Right lobe of liver (tissue), 4 donors: Measurements from ENCODE around the gene ASXL1.

Experiments used
- POLR2A ChIP-seq: fragments of 450-650 bp; IDR thresholded peaks from one replicate; pipeline ENCODE4 v1.6.1; 2017; ENCODE audit warnings: antibody characterized with exemption, mild to moderate bottlenecking
- TF ChIP-seq, protein P1 (sequence below), 4 donors: fragments of 200-600 bp in 3 of 4; fragments of 450-650 bp in 1 of 4; IDR thresholded peaks; one replicate each; pipeline versions ENCODE4 v1.5.1 to v1.8.0; 2016 to 2022; ENCODE audit warnings: antibody characterized with exemption in 4 of 4, mild to moderate bottlenecking in 2 of 4
- donor health status: DM: no; HTN: no; CAD: no.
- donor health status: DM: no; HTN: no; CAD: no.
- donor health status: DM: no; HTN: yes; CAD: no.

DNA sequence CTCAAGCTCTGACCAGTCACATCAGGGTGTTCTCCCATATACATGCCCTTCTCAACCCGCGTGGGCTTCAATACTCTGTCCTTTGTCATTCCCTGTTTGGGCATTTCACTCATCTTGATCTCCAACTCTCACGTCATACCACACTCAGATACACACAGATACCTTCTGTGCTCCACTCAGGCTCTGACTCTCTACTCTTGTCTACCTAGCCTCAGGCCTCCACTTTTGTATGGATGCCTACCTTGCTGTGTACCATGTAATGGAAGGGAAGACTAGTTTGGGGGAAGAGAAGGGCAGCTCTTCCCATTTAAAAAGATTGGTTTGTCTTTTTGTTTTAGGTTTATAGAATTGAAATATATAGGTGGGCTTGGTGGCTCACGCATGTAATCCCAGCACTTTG lies 48.6 kb downstream of the ASXL1 start:
- TF ChIP-seq, protein P1, sequence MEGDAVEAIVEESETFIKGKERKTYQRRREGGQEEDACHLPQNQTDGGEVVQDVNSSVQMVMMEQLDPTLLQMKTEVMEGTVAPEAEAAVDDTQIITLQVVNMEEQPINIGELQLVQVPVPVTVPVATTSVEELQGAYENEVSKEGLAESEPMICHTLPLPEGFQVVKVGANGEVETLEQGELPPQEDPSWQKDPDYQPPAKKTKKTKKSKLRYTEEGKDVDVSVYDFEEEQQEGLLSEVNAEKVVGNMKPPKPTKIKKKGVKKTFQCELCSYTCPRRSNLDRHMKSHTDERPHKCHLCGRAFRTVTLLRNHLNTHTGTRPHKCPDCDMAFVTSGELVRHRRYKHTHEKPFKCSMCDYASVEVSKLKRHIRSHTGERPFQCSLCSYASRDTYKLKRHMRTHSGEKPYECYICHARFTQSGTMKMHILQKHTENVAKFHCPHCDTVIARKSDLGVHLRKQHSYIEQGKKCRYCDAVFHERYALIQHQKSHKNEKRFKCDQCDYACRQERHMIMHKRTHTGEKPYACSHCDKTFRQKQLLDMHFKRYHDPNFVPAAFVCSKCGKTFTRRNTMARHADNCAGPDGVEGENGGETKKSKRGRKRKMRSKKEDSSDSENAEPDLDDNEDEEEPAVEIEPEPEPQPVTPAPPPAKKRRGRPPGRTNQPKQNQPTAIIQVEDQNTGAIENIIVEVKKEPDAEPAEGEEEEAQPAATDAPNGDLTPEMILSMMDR (IDR thresholded peaks at IDR 0.05), result no peak
- TF ChIP-seq POLR2A, result no peak
